NCI-H2196 treated with DMSO at 0.1 percent for 48 hours (cell line): ENCODE results near the gene PRKAR1B.

Experiments
- DNase-seq: peaks from one replicate; lab custom pipeline; 2025; ENCODE audit not compliant: unreplicated experiment; lab: John Stamatoyannopoulos, UW

PRKAR1B gene

DNA sequence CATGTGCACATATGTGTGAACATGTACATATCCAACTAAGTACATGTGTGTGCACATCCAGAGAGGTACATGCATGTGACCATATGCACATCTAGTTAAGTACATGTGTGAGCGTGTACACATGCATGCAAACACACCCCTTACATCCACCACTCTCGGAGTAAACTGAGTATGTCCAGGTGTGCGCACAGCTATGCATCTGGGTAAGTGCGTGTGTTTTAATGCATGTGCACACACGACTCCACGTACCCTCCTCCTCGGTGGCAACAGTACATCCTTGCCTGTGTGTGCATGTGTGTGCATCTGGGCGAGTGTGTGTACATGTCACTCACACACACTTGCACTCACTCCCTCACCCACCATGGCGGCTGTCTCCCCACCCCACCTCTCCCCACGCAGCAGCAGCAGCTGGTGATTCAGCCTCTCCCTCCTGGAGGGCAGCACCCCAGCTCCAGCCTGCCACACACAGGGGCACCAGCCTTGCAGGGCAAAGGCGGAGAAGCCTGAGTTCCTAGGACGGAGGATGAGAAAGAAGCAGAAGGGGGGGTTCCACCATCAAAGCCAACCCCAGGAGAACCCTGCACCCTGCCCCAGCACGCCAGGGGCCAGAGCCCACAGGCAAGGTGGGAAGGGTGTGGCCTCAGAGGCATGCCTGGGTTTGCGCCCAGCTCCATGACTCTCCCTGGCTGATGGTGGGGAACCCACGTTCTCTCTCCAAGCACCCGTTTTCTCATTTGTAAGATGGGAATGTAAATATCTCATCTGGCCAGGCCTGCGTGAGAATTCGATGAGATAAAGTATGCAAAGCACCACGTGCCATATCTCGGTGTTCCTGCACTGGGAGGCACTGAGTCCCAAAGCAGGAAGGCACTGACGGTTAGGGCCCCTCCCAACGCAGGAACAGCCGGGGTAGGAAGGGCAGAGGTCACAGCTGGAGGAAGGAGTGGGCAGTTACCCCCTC lies 28.3 kb downstream of the PRKAR1B start:
- no peak for DNase-seq

DNA sequence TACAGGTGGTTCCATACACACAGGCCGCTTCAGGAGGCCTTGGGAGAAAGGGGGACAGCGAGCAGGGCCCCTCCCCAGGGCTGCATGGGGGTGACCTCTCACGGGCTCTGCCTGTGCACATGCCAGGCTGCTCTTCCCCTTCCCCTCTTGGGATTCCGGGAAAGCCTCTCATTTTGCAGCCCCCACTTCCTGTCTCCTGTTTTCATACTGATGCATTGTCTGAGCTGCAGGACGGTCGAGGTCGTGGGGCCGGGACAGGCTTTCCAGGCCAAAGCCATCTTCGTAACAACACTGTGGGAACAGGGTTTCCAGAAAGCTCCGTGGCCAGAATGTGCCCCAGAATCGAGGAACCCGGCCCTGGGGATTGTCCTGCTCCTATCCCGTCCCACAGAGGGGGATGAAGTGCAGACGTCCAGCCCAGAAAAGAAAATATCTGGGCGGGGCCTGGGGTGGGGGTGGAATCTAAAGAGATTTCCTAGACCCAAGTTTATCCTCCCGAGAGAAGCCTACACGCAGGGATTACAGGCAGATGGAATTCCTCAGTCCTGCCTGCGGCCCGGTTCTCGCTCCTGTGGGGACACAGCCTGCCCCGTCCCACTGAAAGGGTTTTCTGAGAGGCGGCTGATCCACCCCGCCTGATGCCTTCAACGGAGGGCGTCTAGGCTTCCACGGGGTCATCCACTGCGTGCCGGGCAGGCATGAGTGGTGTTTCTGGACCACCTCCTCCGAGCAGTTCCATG lies 30.1 kb downstream of the PRKAR1B start:
- DNase-seq: no peak

GRCh38 chr7:696426-696811 lies 30.7 kb downstream of the PRKAR1B start:
- no peak for DNase-seq

GRCh38 chr7:693280-693679 lies 33.8 kb downstream of the PRKAR1B start:
- DNase-seq: no peak

DNA sequence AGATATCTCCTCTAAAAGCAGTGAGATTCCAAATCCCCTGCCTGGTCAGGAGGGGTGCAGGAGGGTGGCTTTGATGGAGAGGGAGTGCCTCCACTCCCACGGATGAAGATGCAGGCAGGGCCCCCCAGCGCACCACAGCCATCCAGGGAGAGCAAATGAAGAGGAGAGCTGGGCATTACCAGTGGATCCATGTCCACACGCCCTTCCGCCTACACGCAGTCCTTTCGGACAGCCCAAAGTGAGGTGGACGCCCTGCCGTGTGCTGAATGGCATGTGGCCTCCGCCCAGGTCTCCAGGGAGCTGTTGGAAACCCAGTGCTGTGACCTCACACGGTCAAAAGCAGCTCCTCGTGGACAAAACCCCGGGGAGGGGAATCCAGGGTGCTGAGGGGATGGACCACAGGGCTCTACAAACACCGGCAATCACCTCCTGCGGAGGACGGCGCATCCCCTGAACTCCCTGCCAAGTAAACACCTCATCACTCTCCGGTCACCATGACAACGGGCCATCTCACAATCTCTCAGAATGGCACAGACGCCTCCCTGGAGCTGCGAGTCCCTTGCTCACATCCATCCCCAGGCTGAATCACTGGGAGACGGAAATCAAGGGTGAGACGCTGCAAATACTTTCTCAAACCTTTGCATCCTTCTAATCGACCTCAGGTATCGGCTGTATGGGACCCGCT lies 35.6 kb downstream of the PRKAR1B start:
- DNase-seq: no peak

GRCh38 chr7:690478-691360 lies 36.4 kb downstream of the PRKAR1B start:
- DNase-seq: no peak

DNA sequence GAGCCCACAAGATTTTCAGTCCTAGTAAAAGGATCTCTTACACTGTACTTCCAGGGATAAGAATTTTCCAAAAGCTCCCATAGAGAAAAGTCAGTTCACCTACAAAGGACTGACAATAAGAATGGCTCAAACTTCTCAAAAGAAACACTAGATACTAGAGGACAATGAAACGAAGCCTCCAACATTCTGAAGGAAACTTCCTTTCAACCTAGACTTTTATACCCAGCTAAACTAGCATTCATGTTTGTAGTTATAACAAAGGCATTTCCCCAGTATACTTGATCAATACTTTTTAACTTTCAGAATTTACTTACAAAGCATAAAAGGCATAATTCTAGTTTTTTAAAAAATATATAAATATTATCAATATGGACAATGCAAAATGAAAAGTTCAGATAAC lies 41.5 kb downstream of the PRKAR1B start:
- DNase-seq: no peak

- no peak for DNase-seq
These were observed 42.7 kb downstream of the PRKAR1B start for GRCh38 chr7:684416-684815.

- DNase-seq: no peak
These were observed 43.4 kb downstream of the PRKAR1B start for GRCh38 chr7:683526-684205.

DNA sequence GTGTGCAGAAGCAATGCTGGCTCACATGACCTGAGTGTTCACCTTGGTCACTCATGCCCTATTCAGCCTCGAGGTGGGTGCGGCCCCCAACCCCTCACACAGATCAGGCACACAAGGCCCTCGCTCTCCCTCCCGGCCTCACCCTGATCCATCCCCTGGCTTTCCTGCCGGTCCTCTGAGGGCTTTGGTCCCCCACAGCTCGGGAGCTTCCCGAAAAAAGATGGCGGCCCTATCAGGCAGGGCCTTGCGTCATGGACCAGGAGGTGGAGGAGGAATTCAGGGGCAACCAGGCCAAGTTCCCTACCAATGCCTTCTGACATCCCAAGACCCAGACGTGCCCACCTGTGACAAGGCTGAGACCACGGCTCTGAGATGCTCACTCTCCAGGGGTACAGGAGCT lies 44.3 kb downstream of the PRKAR1B start:
- no peak for DNase-seq

DNA sequence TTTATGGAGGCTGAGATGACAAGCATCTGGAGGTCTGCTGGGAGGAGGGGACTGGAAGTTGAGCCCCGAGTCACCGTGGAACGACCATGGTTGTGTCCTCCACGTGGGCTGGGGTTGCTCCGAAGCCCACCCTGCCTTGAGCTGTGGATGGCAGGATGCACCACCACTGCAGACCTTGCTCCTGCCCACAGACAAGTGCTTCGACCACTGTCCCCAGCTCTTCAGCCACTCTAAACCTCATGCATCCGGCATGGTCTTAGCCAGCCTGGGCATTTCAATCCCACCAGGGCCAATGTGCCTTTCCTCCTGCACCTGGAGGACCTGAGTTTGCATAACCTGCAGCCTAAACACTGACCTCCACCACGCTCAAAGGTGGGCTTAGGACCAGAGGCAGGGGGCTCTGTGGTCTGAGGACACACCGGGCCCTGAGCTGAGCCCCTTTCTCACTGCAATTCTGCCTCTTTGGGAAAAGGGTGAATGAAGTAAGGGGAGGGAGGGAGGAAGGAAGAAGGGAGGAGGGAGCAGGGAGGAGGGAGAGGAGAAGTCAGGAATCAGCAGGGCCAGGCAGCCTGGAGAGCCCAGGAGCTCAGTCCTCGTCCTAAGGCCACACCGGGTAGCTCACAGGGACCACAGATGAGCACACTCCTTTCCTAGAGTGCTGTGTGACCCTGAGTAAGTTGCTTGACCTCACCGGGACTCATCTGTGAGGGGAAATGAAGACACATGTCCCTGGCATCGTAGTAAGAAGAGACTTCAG lies 45.4 kb downstream of the PRKAR1B start:
- DNase-seq: no peak

- DNase-seq: no peak
These were observed 46.5 kb downstream of the PRKAR1B start for GRCh38 chr7:680411-681127.

- DNase-seq: no peak
These were observed 50.1 kb downstream of the PRKAR1B start for GRCh38 chr7:676972-677385.

GRCh38 chr7:676246-676971 lies 50.7 kb downstream of the PRKAR1B start:
- DNase-seq: no peak

DNA sequence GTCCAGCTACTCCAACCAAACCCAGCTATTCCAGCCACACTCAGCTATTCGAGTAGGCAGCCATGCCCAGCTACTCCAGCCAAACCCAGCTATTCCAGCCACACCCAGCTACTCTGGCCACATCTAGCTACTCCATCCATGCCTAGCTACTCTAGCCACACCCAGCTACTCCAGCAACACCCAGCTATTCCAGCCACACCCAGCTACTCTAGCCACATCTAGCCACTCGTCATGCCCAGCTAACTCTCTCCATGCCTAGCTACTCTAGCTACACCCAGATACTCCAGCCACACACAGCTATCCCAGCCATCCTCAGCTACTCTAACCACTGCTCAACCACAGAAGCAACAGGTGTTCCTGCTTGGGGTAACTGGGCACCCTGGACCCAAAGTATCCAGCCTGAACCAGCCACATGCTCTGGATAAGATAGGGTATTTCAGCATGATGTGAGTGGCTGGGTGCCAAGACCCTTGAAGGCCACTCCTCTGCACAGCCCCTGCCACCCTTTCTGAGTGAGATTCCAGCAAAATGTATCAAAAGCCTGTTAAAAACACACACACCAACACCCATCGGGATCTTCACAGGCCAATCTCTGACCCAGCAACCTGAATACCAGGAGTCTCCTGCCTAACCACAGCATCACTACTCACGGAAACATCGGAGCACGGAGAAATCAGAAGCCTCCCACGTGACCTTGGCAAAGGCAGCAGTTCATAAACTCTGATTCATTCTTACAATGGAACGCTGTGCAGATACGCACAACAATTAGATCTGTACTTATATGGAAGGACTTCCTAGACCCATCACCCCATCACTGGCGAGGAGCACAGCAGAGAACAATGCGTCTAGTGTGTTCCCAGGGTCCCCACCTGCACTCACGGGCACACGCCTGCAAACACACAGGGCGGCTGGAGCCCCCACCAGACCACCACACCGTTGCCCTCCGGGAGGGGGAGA lies 52.3 kb downstream of the PRKAR1B start:
- no peak for DNase-seq

DNA sequence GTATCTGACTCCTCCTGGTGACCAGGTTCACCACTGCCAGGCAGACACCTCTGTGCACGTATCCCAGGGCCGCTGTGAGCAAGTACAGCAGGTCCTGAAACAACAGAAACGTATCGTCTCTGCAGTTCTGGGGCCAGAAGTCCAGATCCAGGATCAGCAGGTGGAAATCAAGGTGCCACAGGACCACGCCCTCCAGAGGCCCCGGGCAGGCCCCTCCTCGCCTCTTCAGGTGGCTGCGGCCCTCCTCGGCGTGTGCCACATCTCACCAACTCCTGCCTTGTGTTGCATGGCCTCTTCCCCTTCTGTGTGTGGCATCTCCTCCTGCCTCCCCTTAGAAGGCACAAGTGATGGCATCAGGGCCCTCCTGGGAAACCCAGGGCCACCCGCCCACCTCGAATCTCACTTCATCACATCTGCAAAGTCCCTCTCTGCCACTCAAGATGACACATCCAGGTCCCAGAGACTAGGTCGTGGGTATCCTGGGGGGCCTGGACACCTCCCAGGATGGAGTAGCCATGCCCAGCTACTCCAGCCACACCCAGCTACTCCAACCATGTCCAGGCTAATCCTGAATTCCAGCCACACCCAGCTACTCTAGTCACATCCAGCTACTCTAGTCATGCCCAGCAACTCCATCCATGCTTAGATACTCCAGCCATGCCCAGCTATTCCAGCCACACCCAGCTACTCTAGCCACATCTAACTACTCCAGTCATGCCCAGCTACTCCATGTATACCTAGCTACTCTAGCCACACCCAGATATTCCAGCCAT lies 53.2 kb downstream of the PRKAR1B start:
- DNase-seq: no peak
